ENCODE results near the gene MTFR1L. TPM values are rescaled to one million over a fixed set of nuclear protein-coding genes. Genes with fewer than 3 reads are reported as not detected.

MTFR1L gene
- total RNA-seq, 1 donor from 2014 or later, result 44.6 TPM

DNA sequence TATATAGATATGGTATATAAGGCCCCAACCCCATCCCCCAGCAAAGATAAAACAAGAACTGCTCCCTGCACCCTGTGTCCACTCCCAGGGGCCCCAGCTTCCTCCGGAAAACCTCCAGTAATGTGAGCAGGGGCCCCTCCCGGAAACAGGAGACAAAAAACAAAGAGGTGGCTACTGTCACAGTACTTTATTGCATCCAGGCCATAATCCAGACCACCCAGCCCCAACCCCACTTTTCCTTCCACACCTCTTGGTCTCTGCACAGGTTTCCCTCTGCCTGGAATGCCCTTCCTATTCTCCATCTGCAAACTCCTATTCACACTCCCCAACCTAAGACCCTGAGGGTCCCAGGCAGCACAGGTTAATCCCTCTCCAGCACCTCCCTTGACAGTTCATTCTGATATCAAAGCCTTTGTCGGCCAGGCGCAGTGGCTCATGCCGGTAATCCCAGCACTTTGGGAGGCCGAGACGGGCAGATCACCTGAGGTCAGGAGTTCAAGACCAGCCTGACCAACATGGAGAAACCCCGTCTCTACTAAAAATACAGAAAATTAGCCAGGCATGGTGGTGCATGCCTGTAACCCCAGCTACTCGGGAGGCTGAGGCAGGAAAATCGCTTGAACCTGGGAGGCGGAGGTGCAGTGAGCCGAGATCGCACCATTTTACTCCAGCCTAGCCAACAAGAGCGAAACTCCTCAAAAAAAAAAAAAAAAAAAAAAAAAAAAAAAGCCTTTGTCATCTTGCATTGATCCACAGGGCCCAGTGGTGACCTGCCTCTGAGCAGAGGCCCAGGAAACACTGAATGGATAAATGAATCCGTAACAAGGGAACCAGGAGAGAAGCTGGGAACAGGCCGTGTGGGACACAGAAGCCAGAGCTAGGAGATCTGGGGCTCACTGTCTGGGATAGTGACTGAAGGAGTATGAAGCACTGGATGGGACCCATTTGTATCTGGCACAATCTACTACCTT is 41.8 kb downstream of the MTFR1L start:
- FAIRE-seq, result no peak
- Histone ChIP-seq H3K36me3 (ENCODE audit: insufficient read depth, low read length) (peaks cover 6% of the 10 kb centered on the region), H3K4me3 (ENCODE audit: insufficient read depth, low read depth, low read length) (no peak overlapping the region), H2AFZ (ENCODE audit: low read depth, low read length) (no peak overlapping the region), H3K4me2 (ENCODE audit: low read length) (no peak overlapping the region), H3K9me3 (ENCODE audit: insufficient read depth, low read depth, low read length) (no peaks in the 10 kb centered on the region), H3K79me2 (ENCODE audit: insufficient read depth, low read length) (peaks cover 15% of the 10 kb centered on the region), H3K4me1 (ENCODE audit: insufficient read depth, low read length) (peaks cover 10% of the 10 kb centered on the region), H3K27me3 (ENCODE audit: insufficient read depth, low read length) (no peaks in the 10 kb centered on the region), H4K20me1 (ENCODE audit: insufficient read depth, low read length) (peaks cover 6% of the 10 kb centered on the region), H3K27ac (ENCODE audit: low read depth, low read length) (no peak overlapping the region), H3K9ac (ENCODE audit: low read length) (no peak overlapping the region)
- H3K36me3 Mint-ChIP-seq (ENCODE audit: low read depth, unreplicated experiment), result peaks cover 10% of the 10 kb centered on the region
- H3K27me3 Mint-ChIP-seq (ENCODE audit: low read depth, unreplicated experiment), result no peaks in the 10 kb centered on the region
- no peak for TF ChIP-seq EZH2 (IDR thresholded peaks at IDR 0.05; ENCODE audit: insufficient read depth, low read length)
- TF ChIP-seq, protein P1, sequence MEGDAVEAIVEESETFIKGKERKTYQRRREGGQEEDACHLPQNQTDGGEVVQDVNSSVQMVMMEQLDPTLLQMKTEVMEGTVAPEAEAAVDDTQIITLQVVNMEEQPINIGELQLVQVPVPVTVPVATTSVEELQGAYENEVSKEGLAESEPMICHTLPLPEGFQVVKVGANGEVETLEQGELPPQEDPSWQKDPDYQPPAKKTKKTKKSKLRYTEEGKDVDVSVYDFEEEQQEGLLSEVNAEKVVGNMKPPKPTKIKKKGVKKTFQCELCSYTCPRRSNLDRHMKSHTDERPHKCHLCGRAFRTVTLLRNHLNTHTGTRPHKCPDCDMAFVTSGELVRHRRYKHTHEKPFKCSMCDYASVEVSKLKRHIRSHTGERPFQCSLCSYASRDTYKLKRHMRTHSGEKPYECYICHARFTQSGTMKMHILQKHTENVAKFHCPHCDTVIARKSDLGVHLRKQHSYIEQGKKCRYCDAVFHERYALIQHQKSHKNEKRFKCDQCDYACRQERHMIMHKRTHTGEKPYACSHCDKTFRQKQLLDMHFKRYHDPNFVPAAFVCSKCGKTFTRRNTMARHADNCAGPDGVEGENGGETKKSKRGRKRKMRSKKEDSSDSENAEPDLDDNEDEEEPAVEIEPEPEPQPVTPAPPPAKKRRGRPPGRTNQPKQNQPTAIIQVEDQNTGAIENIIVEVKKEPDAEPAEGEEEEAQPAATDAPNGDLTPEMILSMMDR (IDR thresholded peaks at IDR 0.05; ENCODE audit: insufficient read depth, low read depth, low read length), result no peak
- no peak for DNase-seq (ENCODE audit: low read depth)
- peak overlapping the region; percentile 16 for H3K4me3 Mint-ChIP-seq (ENCODE audit: unreplicated experiment)
- peaks cover 11% of the 10 kb centered on the region for H3K4me1 Mint-ChIP-seq (ENCODE audit: low read depth, unreplicated experiment)
- no peaks in the 10 kb centered on the region for H3K9me3 Mint-ChIP-seq (ENCODE audit: unreplicated experiment)
- H3K27ac Mint-ChIP-seq (ENCODE audit: unreplicated experiment), result no peak overlapping the region

DNA sequence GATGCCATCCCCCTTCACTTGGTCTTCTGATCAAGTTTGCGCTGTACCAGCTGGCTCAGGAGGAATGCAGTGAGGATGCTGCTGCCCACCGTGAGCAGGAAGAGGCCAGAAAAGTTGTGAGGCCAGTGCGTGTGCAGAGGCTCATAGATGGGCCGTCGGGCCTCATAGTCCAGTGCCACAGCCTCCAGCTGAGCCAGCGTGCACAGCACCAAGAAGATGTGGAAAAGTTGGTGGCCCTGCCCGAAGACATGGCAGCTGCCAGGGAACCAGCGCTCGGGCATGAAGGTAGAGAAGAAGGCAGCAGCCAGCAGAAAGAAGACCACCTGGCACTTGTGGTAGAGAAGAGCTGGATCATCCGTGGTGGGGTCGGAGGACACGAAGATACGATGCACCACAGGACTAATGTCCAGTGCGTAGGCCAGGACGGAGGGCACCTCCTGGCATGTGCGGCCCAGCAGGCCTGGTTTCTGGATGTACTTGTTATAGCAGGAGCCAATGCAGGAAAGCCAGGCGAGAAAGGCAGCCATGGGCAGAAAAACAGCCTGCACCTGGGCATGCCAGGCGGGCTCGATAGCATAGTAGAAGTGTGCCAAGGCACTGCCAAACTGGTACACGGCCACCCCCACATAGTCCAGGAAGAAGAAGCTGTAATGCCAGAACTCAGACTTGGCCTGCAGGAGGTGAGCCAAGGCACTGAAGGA is 43.2 kb downstream of the MTFR1L start:
- no peak overlapping the region for H3K9ac ChIP-seq (ENCODE audit: low read length)
- H3K27ac Mint-ChIP-seq (ENCODE audit: unreplicated experiment), result no peak overlapping the region
- H3K4me1 ChIP-seq (ENCODE audit: insufficient read depth, low read length), result peaks cover 10% of the 10 kb centered on the region
- no peaks in the 10 kb centered on the region for H3K9me3 Mint-ChIP-seq (ENCODE audit: unreplicated experiment)
- H3K36me3 ChIP-seq (ENCODE audit: insufficient read depth, low read length), result peaks cover 6% of the 10 kb centered on the region
- no peak for DNase-seq (ENCODE audit: low read depth)
- peaks cover 11% of the 10 kb centered on the region for H3K36me3 Mint-ChIP-seq (ENCODE audit: low read depth, unreplicated experiment)
- no peaks in the 10 kb centered on the region for H3K27me3 ChIP-seq (ENCODE audit: insufficient read depth, low read length)
- H3K27me3 Mint-ChIP-seq (ENCODE audit: low read depth, unreplicated experiment), result no peaks in the 10 kb centered on the region
- H3K4me2 ChIP-seq (ENCODE audit: low read length), result no peak overlapping the region
- H2AFZ ChIP-seq (ENCODE audit: low read depth, low read length), result no peak overlapping the region
- H3K4me3 Mint-ChIP-seq (ENCODE audit: unreplicated experiment), result no peak overlapping the region
- H3K4me3 ChIP-seq (ENCODE audit: insufficient read depth, low read depth, low read length), result no peak overlapping the region
- H4K20me1 ChIP-seq (ENCODE audit: insufficient read depth, low read length), result peaks cover 11% of the 10 kb centered on the region
- H3K9me3 ChIP-seq (ENCODE audit: insufficient read depth, low read depth, low read length), result no peaks in the 10 kb centered on the region
- FAIRE-seq, result no peak
- no peak overlapping the region for H3K27ac ChIP-seq (ENCODE audit: low read depth, low read length)
- H3K79me2 ChIP-seq (ENCODE audit: insufficient read depth, low read length), result peaks cover 10% of the 10 kb centered on the region
- peaks cover 11% of the 10 kb centered on the region for H3K4me1 Mint-ChIP-seq (ENCODE audit: low read depth, unreplicated experiment)
- TF ChIP-seq EZH2 (IDR thresholded peaks at IDR 0.05; ENCODE audit: insufficient read depth, low read length), result no peak
- TF ChIP-seq, protein P1 (IDR thresholded peaks at IDR 0.05; ENCODE audit: insufficient read depth, low read depth, low read length), result no peak
